Natural killer cell (primary cell): ENCODE results near the gene WSB2. TPM values are rescaled to one million over a fixed set of nuclear protein-coding genes. Genes with fewer than 3 reads are reported as not detected.
"Not testable (repeated sequence)": the region's sequence is repeated elsewhere in the genome, so short reads cannot be mapped to it uniquely, and the experiment has no call there.

Experiments used
- ATAC-seq, 3 donors: fragments of 150-1000 bp in 2 of 3; fragments of 200-7000 bp in 1 of 3; cut with Tn5 transposase; 1 replicate in 1 of 3; 2 replicates in 2 of 3; pipeline ENCODE4 v1.10.0; 2021; ENCODE audit warnings: mild to moderate bottlenecking in 2 of 3, moderate library complexity in 2 of 3
- DNase-seq, 2 donors: peaks; one replicate each; pipeline versions ENCODE4 v3.0.0 to v3.0.0-alpha.2; 2013 to 2021; ENCODE audit warnings: mixed read lengths in 1 of 2
- H3K27ac ChIP-seq: one replicate; pipeline ENCODE4 v1.5.1; 2013; ENCODE audit warnings: mild to moderate bottlenecking, low read length
- H3K27me3 ChIP-seq: one replicate; pipeline ENCODE4 v1.6.1; 2013; ENCODE audit warnings: low read length; ENCODE audit not compliant: control insufficient read depth, insufficient read depth
- H3K36me3 ChIP-seq: one replicate; pipeline ENCODE4 v1.6.1; 2013; ENCODE audit warnings: low read length; ENCODE audit not compliant: control insufficient read depth, insufficient read depth
- H3K4me1 ChIP-seq: one replicate; pipeline ENCODE4 v1.6.1; 2013; ENCODE audit warnings: low read length; ENCODE audit not compliant: control insufficient read depth, insufficient read depth
- H3K4me3 ChIP-seq: one replicate; pipeline ENCODE4 v1.5.1; 2013; ENCODE audit warnings: low read length
- H3K9me3 ChIP-seq: one replicate; pipeline ENCODE4 v1.6.1; 2013; ENCODE audit warnings: low read length; ENCODE audit not compliant: control insufficient read depth, insufficient read depth
- H3K27ac Mint-ChIP-seq, 2 donors: one replicate each; pipeline ENCODE4 v1.8.0; 2022; ENCODE audit warnings: mild to moderate bottlenecking in 2 of 2, mixed read lengths in 2 of 2, moderate library complexity in 1 of 2
- H3K27me3 Mint-ChIP-seq, 2 donors: one replicate each; pipeline ENCODE4 v1.8.0; 2022; ENCODE audit warnings: low read depth in 2 of 2, mixed read lengths in 2 of 2
- H3K36me3 Mint-ChIP-seq: one replicate; pipeline ENCODE4 v1.8.0; 2022; ENCODE audit warnings: mixed read lengths
- H3K4me1 Mint-ChIP-seq, 2 donors: one replicate each; pipeline ENCODE4 v1.8.0; 2022; ENCODE audit warnings: mixed read lengths in 2 of 2
- H3K4me3 Mint-ChIP-seq: one replicate; pipeline ENCODE4 v1.8.0; 2022; ENCODE audit warnings: mild to moderate bottlenecking, moderate library complexity, mixed read lengths
- H3K9me3 Mint-ChIP-seq, 2 donors: one replicate each; pipeline ENCODE4 v1.8.0; 2022; ENCODE audit warnings: mixed read lengths in 2 of 2
- CTCF ChIP-seq: fragments of 200-600 bp; IDR thresholded peaks from one replicate; pipeline ENCODE4 v1.8.0; 2022; ENCODE audit warnings: antibody characterized with exemption
- WGBS: methylation state at CpG from one replicate; pipeline ENCODE4 v1.1.7; 2013; ENCODE audit warnings: missing lambda C conversion rate; ENCODE audit not compliant: insufficient coverage; 5-methylcytosine and 5-hydroxymethylcytosine counted together
- intact Hi-C: fragments of 100-400 bp; cut with micrococcal nuclease; formaldehyde crosslinking; loops from one replicate; pipeline ENCODE4 v1.14.2; 2022
- total RNA-seq, 4 donors: library from RNA; stranded (reverse); fragments of 120-200 nt in 1 of 4; gene quantifications; one replicate each; pipeline versions ENCODE4 v1.2.3 to v1.2.4, GENCODE V29; 2013 to 2022

WSB2 gene
- total RNA-seq, 3 donors from 2014 or later (not counting 1 experiment from before 2014, with no cell fraction given): 25.5 to 29.5 (median 28.8) TPM

- Mint-ChIP-seq H3K27me3 (peaks cover 0 to 8% of the 10 kb centered on the region in 2 donors), H3K27ac (no peak overlapping the region), H3K4me3 (no peak overlapping the region), H3K4me1 (no peaks in the 10 kb centered on the region), H3K9me3 (no peaks in the 10 kb centered on the region), H3K36me3 (no peaks in the 10 kb centered on the region)
- intact Hi-C loops: no loop called here
- no peaks in the 10 kb centered on the region for H3K4me1 ChIP-seq
- H3K9me3 ChIP-seq: no peaks in the 10 kb centered on the region
- ATAC-seq (no peak), DNase-seq (no peak)
- TF ChIP-seq CTCF: no peak
- H3K36me3 ChIP-seq: no peaks in the 10 kb centered on the region
- 95% methylated on average over 7 of the region's 9 CpGs for WGBS
- H3K27me3 ChIP-seq: no peaks in the 10 kb centered on the region
- no peak overlapping the region for H3K27ac ChIP-seq
- H3K4me3 ChIP-seq: no peak overlapping the region
Observed at GRCh38 chr12:118082161-118082560, 21.2 kb upstream of the WSB2 start.

- H3K9me3 ChIP-seq, H3K4me1 Mint-ChIP-seq, H3K36me3 ChIP-seq, H3K4me1 ChIP-seq, H3K27me3 Mint-ChIP-seq, intact Hi-C loops, H3K27me3 ChIP-seq, H3K27ac Mint-ChIP-seq, H3K9me3 Mint-ChIP-seq, H3K4me3 Mint-ChIP-seq, H3K4me3 ChIP-seq, ATAC-seq, DNase-seq, H3K36me3 Mint-ChIP-seq, H3K27ac ChIP-seq: not testable (repeated sequence)
- 91% methylated on average over 9 of the region's 9 CpGs for WGBS
Observed at GRCh38 chr12:118081521-118081920, 20.5 kb upstream of the WSB2 start.

GRCh38 chr12:118073768-118074167 lies 12.8 kb upstream of the WSB2 start:
- no peak overlapping the region for H3K4me3 Mint-ChIP-seq
- no peaks in the 10 kb centered on the region for H3K4me1 Mint-ChIP-seq
- Histone ChIP-seq H3K9me3 (no peaks in the 10 kb centered on the region), H3K4me1 (no peaks in the 10 kb centered on the region), H3K27ac (no peak overlapping the region), H3K36me3 (no peaks in the 10 kb centered on the region), H3K27me3 (no peaks in the 10 kb centered on the region), H3K4me3 (no peak overlapping the region)
- DNase-seq (no peak), ATAC-seq (no peak)
- H3K36me3 Mint-ChIP-seq: no peaks in the 10 kb centered on the region
- TF ChIP-seq CTCF: no peak
- H3K9me3 Mint-ChIP-seq: no peaks in the 10 kb centered on the region
- peaks cover 3 to 4% of the 10 kb centered on the region in 2 donors for H3K27me3 Mint-ChIP-seq
- H3K27ac Mint-ChIP-seq: no peak overlapping the region
- WGBS: 90% methylated on average over 4 of the region's 4 CpGs
- intact Hi-C loops: no loop called here

- no peak for DNase-seq
- H3K27me3 Mint-ChIP-seq: peaks cover 18 to 27% of the 10 kb centered on the region in 2 donors
- no peaks in the 10 kb centered on the region for H3K36me3 ChIP-seq
- H3K4me1 ChIP-seq: no peaks in the 10 kb centered on the region
- H3K27ac ChIP-seq: no peak overlapping the region
- H3K4me3 ChIP-seq: no peak overlapping the region
- no peaks in the 10 kb centered on the region for H3K9me3 Mint-ChIP-seq
- intact Hi-C loops: no loop called here
- no peak overlapping the region for H3K27ac Mint-ChIP-seq
- H3K27me3 ChIP-seq: no peaks in the 10 kb centered on the region
- no peak for TF ChIP-seq CTCF
- WGBS: 91% methylated on average over 3 of the region's 3 CpGs
- ATAC-seq: no peak
- H3K36me3 Mint-ChIP-seq: no peaks in the 10 kb centered on the region
- peaks cover 0 to 1% of the 10 kb centered on the region in 2 donors for H3K4me1 Mint-ChIP-seq
- H3K9me3 ChIP-seq: no peaks in the 10 kb centered on the region
- no peak overlapping the region for H3K4me3 Mint-ChIP-seq
Observed at GRCh38 chr12:118070650-118071049, 9.7 kb upstream of the WSB2 start.
